Mucosa of rectum (tissue), 2 donors: ENCODE results near the gene LRRK2.

Experiments
- H3K27ac ChIP-seq, 2 donors: one replicate each; pipeline ENCODE4 v1.7.0; 2013; ENCODE audit warnings: inconsistent platforms in 2 of 2, low read depth in 2 of 2, low read length in 2 of 2
- H3K27me3 ChIP-seq, 2 donors: one replicate each; pipeline ENCODE4 v1.7.0; 2013; ENCODE audit warnings: low read length in 2 of 2; ENCODE audit not compliant: control insufficient read depth in 2 of 2, insufficient read depth in 2 of 2
- H3K36me3 ChIP-seq, 2 donors: one replicate each; pipeline ENCODE4 v1.7.0; 2013; ENCODE audit warnings: low read length in 2 of 2; ENCODE audit not compliant: control insufficient read depth in 2 of 2, insufficient read depth in 2 of 2
- H3K4me1 ChIP-seq, 2 donors: one replicate each; pipeline ENCODE4 v1.7.0; 2013; ENCODE audit warnings: low read length in 2 of 2, mild to moderate bottlenecking in 1 of 2; ENCODE audit not compliant: control insufficient read depth in 2 of 2, insufficient read depth in 2 of 2
- H3K4me3 ChIP-seq, 2 donors: one replicate each; pipeline ENCODE4 v1.7.0; 2013; ENCODE audit warnings: low read length in 2 of 2
- H3K9ac ChIP-seq, 2 donors: one replicate each; pipeline ENCODE4 v1.7.0; 2013; ENCODE audit warnings: low read length in 2 of 2, low read depth in 1 of 2, mild to moderate bottlenecking in 1 of 2
- H3K9me3 ChIP-seq, 2 donors: one replicate each; pipeline ENCODE4 v1.7.0; 2013; ENCODE audit warnings: low read length in 2 of 2; ENCODE audit not compliant: control insufficient read depth in 2 of 2
- donor health status: healthy.
- donor health status: Normal muscosa, but diverticular disease.

LRRK2 gene

GRCh38 chr12:40224439-40225291 is at the start of gene LRRK2:
Gene LRRK2, plus strand, starts transcription at chr12:40224997. Its CDS starts 135 bp downstream, at chr12:40225132.
- H3K4me1 ChIP-seq = no peaks in the 10 kb centered on the region
- H3K9me3 ChIP-seq = no peaks in the 10 kb centered on the region
- peak within 1 kb of the TSS; percentile 66 to 75 for H3K4me3 ChIP-seq
- H3K27me3 ChIP-seq = no peaks in the 10 kb centered on the region
- H3K27ac ChIP-seq = peak within 1 kb of the TSS; percentile 87 to 88
- peak within 1 kb of the TSS; percentile 54 to 75 for H3K9ac ChIP-seq
- no peaks in the 10 kb centered on the region for H3K36me3 ChIP-seq

- H3K27ac ChIP-seq = no peak overlapping the region
- no peaks in the 10 kb centered on the region for H3K4me1 ChIP-seq
- H3K9ac ChIP-seq = no peak overlapping the region
- H3K4me3 ChIP-seq = no peak overlapping the region
- no peaks in the 10 kb centered on the region for H3K9me3 ChIP-seq
- no peaks in the 10 kb centered on the region for H3K27me3 ChIP-seq
- H3K36me3 ChIP-seq = no peaks in the 10 kb centered on the region
Observed at GRCh38 chr12:40175045-40175444, 49.8 kb upstream of the LRRK2 start.

GRCh38 chr12:40175489-40175888 is 49.3 kb upstream of the LRRK2 start:
- Histone ChIP-seq H3K9me3 (no peaks in the 10 kb centered on the region), H3K4me1 (no peaks in the 10 kb centered on the region), H3K9ac (no peak overlapping the region), H3K27ac (no peak overlapping the region), H3K27me3 (no peaks in the 10 kb centered on the region), H3K4me3 (no peak overlapping the region), H3K36me3 (no peaks in the 10 kb centered on the region)

- no peaks in the 10 kb centered on the region for H3K4me1 ChIP-seq
- H3K27me3 ChIP-seq = no peaks in the 10 kb centered on the region
- no peaks in the 10 kb centered on the region for H3K36me3 ChIP-seq
- H3K4me3 ChIP-seq = no peak overlapping the region
- H3K9me3 ChIP-seq = no peaks in the 10 kb centered on the region
- no peak overlapping the region for H3K27ac ChIP-seq
- H3K9ac ChIP-seq = no peak overlapping the region
Observed at GRCh38 chr12:40178701-40179100, 46.1 kb upstream of the LRRK2 start.

- no peak overlapping the region for H3K27ac ChIP-seq
- H3K9me3 ChIP-seq = no peaks in the 10 kb centered on the region
- no peaks in the 10 kb centered on the region for H3K4me1 ChIP-seq
- H3K27me3 ChIP-seq = no peaks in the 10 kb centered on the region
- no peak overlapping the region for H3K9ac ChIP-seq
- H3K4me3 ChIP-seq = no peak overlapping the region
- H3K36me3 ChIP-seq = no peaks in the 10 kb centered on the region
Observed at GRCh38 chr12:40181490-40181889, 43.3 kb upstream of the LRRK2 start.

- no peaks in the 10 kb centered on the region for H3K27me3 ChIP-seq
- no peaks in the 10 kb centered on the region for H3K36me3 ChIP-seq
- H3K9ac ChIP-seq = no peak overlapping the region
- no peak overlapping the region for H3K4me3 ChIP-seq
- no peak overlapping the region for H3K27ac ChIP-seq
- H3K4me1 ChIP-seq = no peaks in the 10 kb centered on the region
- no peaks in the 10 kb centered on the region for H3K9me3 ChIP-seq
Observed at GRCh38 chr12:40183715-40184114, 41.1 kb upstream of the LRRK2 start.

GRCh38 chr12:40184493-40185302 is 40.1 kb upstream of the LRRK2 start:
- H3K36me3 ChIP-seq = no peaks in the 10 kb centered on the region
- H3K27me3 ChIP-seq = no peaks in the 10 kb centered on the region
- no peaks in the 10 kb centered on the region for H3K4me1 ChIP-seq
- no peaks in the 10 kb centered on the region for H3K9me3 ChIP-seq
- H3K4me3 ChIP-seq = no peak overlapping the region
- no peak overlapping the region for H3K9ac ChIP-seq
- no peak overlapping the region for H3K27ac ChIP-seq

- H3K4me1 ChIP-seq = no peaks in the 10 kb centered on the region
- H3K9ac ChIP-seq = no peak overlapping the region
- no peaks in the 10 kb centered on the region for H3K36me3 ChIP-seq
- H3K9me3 ChIP-seq = no peaks in the 10 kb centered on the region
- no peak overlapping the region for H3K4me3 ChIP-seq
- H3K27ac ChIP-seq = no peak overlapping the region
- H3K27me3 ChIP-seq = no peaks in the 10 kb centered on the region
Observed at GRCh38 chr12:40185303-40185693, 39.5 kb upstream of the LRRK2 start.

- Histone ChIP-seq H3K27me3 (no peaks in the 10 kb centered on the region), H3K36me3 (no peaks in the 10 kb centered on the region), H3K9ac (no peak overlapping the region), H3K4me1 (no peaks in the 10 kb centered on the region), H3K4me3 (no peak overlapping the region), H3K9me3 (no peaks in the 10 kb centered on the region), H3K27ac (no peak overlapping the region)
Observed at GRCh38 chr12:40188558-40189320, 36.1 kb upstream of the LRRK2 start.
